IPS-18a (cell line): ENCODE data around the gene POMGNT2.
"Not testable (repeated sequence)": the region's sequence is repeated elsewhere in the genome, so short reads cannot be mapped to it uniquely, and the experiment has no call there.

ENCODE experiments used
- H3K27ac ChIP-seq: one replicate; pipeline ENCODE4 v1.5.1; 2013; ENCODE audit warnings: low read length
- H3K27me3 ChIP-seq: one replicate; pipeline ENCODE4 v1.6.1; 2013; ENCODE audit warnings: mild to moderate bottlenecking, low read length; ENCODE audit not compliant: control insufficient read depth, insufficient read depth
- H3K36me3 ChIP-seq: one replicate; pipeline ENCODE4 v1.6.1; 2013; ENCODE audit warnings: low read depth, low read length; ENCODE audit not compliant: control insufficient read depth
- H3K4me1 ChIP-seq: one replicate; pipeline ENCODE4 v1.6.1; 2013; ENCODE audit warnings: low read depth, low read length; ENCODE audit not compliant: control insufficient read depth
- H3K4me3 ChIP-seq: one replicate; pipeline ENCODE4 v1.5.1; 2013; ENCODE audit warnings: low read length
- H3K9ac ChIP-seq: one replicate; pipeline ENCODE4 v1.6.1; 2013; ENCODE audit warnings: mild to moderate bottlenecking, low read length, moderate library complexity
- H3K9me3 ChIP-seq: one replicate; pipeline ENCODE4 v1.6.1; 2013; ENCODE audit warnings: low read depth, low read length; ENCODE audit not compliant: control insufficient read depth

Gene POMGNT2

GRCh38 chr3:43074482-43074881 is 31.4 kb downstream of the POMGNT2 start:
- H3K9ac ChIP-seq: no peak overlapping the region
- H3K9me3 ChIP-seq: no peaks in the 10 kb centered on the region
- no peaks in the 10 kb centered on the region for H3K27me3 ChIP-seq
- no peak overlapping the region for H3K4me3 ChIP-seq
- no peak overlapping the region for H3K27ac ChIP-seq
- H3K4me1 ChIP-seq: no peaks in the 10 kb centered on the region
- peaks cover 8% of the 10 kb centered on the region for H3K36me3 ChIP-seq

- H3K4me1 ChIP-seq: no peaks in the 10 kb centered on the region
- no peak overlapping the region for H3K9ac ChIP-seq
- no peak overlapping the region for H3K27ac ChIP-seq
- H3K4me3 ChIP-seq: no peak overlapping the region
- peaks cover 4% of the 10 kb centered on the region for H3K36me3 ChIP-seq
- H3K27me3 ChIP-seq: no peaks in the 10 kb centered on the region
- H3K9me3 ChIP-seq: no peaks in the 10 kb centered on the region
Observed at GRCh38 chr3:43073836-43074220, 32.1 kb downstream of the POMGNT2 start.

GRCh38 chr3:43073116-43073835 is 32.6 kb downstream of the POMGNT2 start:
- no peaks in the 10 kb centered on the region for H3K4me1 ChIP-seq
- no peaks in the 10 kb centered on the region for H3K36me3 ChIP-seq
- no peak overlapping the region for H3K9ac ChIP-seq
- H3K27ac ChIP-seq: no peak overlapping the region
- H3K9me3 ChIP-seq: no peaks in the 10 kb centered on the region
- H3K27me3 ChIP-seq: no peaks in the 10 kb centered on the region
- H3K4me3 ChIP-seq: no peak overlapping the region

- no peaks in the 10 kb centered on the region for H3K9me3 ChIP-seq
- H3K27me3 ChIP-seq: no peaks in the 10 kb centered on the region
- H3K9ac ChIP-seq: no peak overlapping the region
- H3K4me3 ChIP-seq: no peak overlapping the region
- H3K36me3 ChIP-seq: no peaks in the 10 kb centered on the region
- H3K4me1 ChIP-seq: no peaks in the 10 kb centered on the region
- H3K27ac ChIP-seq: no peak overlapping the region
Observed at GRCh38 chr3:43072361-43072760, 33.5 kb downstream of the POMGNT2 start.

GRCh38 chr3:43071313-43071893 is 34.5 kb downstream of the POMGNT2 start:
- no peaks in the 10 kb centered on the region for H3K4me1 ChIP-seq
- no peak overlapping the region for H3K27ac ChIP-seq

GRCh38 chr3:43070670-43071069 is 35.2 kb downstream of the POMGNT2 start:
- H3K36me3 ChIP-seq, H3K9me3 ChIP-seq, H3K27me3 ChIP-seq, H3K4me1 ChIP-seq, H3K4me3 ChIP-seq, H3K27ac ChIP-seq, H3K9ac ChIP-seq: not testable (repeated sequence)

More at GRCh38 chr3:43071313-43071893, 34.5 kb downstream of the POMGNT2 start:
- no peaks in the 10 kb centered on the region for H3K36me3 ChIP-seq
- H3K9ac ChIP-seq: no peak overlapping the region
- no peaks in the 10 kb centered on the region for H3K27me3 ChIP-seq
- no peaks in the 10 kb centered on the region for H3K9me3 ChIP-seq
- no peak overlapping the region for H3K4me3 ChIP-seq

GRCh38 chr3:43063114-43063513 is 42.8 kb downstream of the POMGNT2 start:
- Histone ChIP-seq H3K27ac (no peak overlapping the region), H3K4me1 (no peaks in the 10 kb centered on the region), H3K36me3 (no peaks in the 10 kb centered on the region), H3K9me3 (no peaks in the 10 kb centered on the region), H3K4me3 (no peak overlapping the region), H3K27me3 (no peaks in the 10 kb centered on the region), H3K9ac (no peak overlapping the region)

- no peaks in the 10 kb centered on the region for H3K4me1 ChIP-seq
- no peaks in the 10 kb centered on the region for H3K36me3 ChIP-seq
- H3K27me3 ChIP-seq: no peaks in the 10 kb centered on the region
- no peak overlapping the region for H3K4me3 ChIP-seq
- H3K9ac ChIP-seq: no peak overlapping the region
- H3K9me3 ChIP-seq: no peaks in the 10 kb centered on the region
- H3K27ac ChIP-seq: no peak overlapping the region
Observed at GRCh38 chr3:43062564-43063040, 43.3 kb downstream of the POMGNT2 start.

- Histone ChIP-seq H3K9me3 (no peaks in the 10 kb centered on the region), H3K4me1 (no peaks in the 10 kb centered on the region), H3K27me3 (no peaks in the 10 kb centered on the region), H3K27ac (no peak overlapping the region), H3K9ac (no peak overlapping the region), H3K36me3 (no peaks in the 10 kb centered on the region), H3K4me3 (no peak overlapping the region)
Observed at GRCh38 chr3:43062040-43062563, 43.8 kb downstream of the POMGNT2 start.

GRCh38 chr3:43061101-43061895 is 44.6 kb downstream of the POMGNT2 start:
- Histone ChIP-seq H3K4me3 (no peak overlapping the region), H3K9me3 (no peaks in the 10 kb centered on the region), H3K9ac (no peak overlapping the region), H3K4me1 (no peaks in the 10 kb centered on the region), H3K36me3 (no peaks in the 10 kb centered on the region), H3K27ac (no peak overlapping the region), H3K27me3 (no peaks in the 10 kb centered on the region)

- Histone ChIP-seq H3K9ac (no peak overlapping the region), H3K36me3 (no peaks in the 10 kb centered on the region), H3K27ac (no peak overlapping the region), H3K4me3 (no peak overlapping the region), H3K9me3 (no peaks in the 10 kb centered on the region), H3K27me3 (no peaks in the 10 kb centered on the region), H3K4me1 (no peaks in the 10 kb centered on the region)
Observed at GRCh38 chr3:43059456-43059855, 46.4 kb downstream of the POMGNT2 start.
